Fibroblast of skin of scalp (primary cell): ENCODE results near the gene LHX4.

Experiments
- DNase-seq: peaks from one replicate; pipeline ENCODE4 v3.0.0-alpha.2; 2013

The LHX4 gene

GRCh38 chr1:180228648-180229482, 1.2 kb upstream of the LHX4 start:
- DNase-seq, result no peak

- no peak for DNase-seq
Measured at GRCh38 chr1:180230416-180230790, 339 bp downstream of the LHX4 start.

- DNase-seq, result peak; percentile 79
Measured at GRCh38 chr1:180230791-180231505, 884 bp downstream of the LHX4 start.

- peak; percentile 34 for DNase-seq
Measured at GRCh38 chr1:180231506-180231921, 1.4 kb downstream of the LHX4 start.

- DNase-seq, result no peak
Measured at GRCh38 chr1:180231936-180232335, 1.9 kb downstream of the LHX4 start.

GRCh38 chr1:180232521-180233043, 2.5 kb downstream of the LHX4 start:
- no peak for DNase-seq

- no peak for DNase-seq
Measured at GRCh38 chr1:180233191-180234011, 3.3 kb downstream of the LHX4 start.

- DNase-seq, result no peak
Measured at GRCh38 chr1:180234369-180235076, 4.5 kb downstream of the LHX4 start.

- no peak for DNase-seq
Measured at GRCh38 chr1:180235077-180235501, 5.0 kb downstream of the LHX4 start.

GRCh38 chr1:180235502-180236239, 5.6 kb downstream of the LHX4 start:
- DNase-seq, result no peak

- DNase-seq, result no peak
Measured at GRCh38 chr1:180236698-180237509, 6.8 kb downstream of the LHX4 start.

- DNase-seq, result no peak
Measured at GRCh38 chr1:180237869-180238476, 7.9 kb downstream of the LHX4 start.

- DNase-seq, result no peak
Measured at GRCh38 chr1:180238675-180239074, 8.6 kb downstream of the LHX4 start.

- no peak for DNase-seq
Measured at GRCh38 chr1:180239145-180240096, 9.4 kb downstream of the LHX4 start.

- no peak for DNase-seq
Measured at GRCh38 chr1:180241716-180242544, 11.9 kb downstream of the LHX4 start.

GRCh38 chr1:180243517-180244221, 13.6 kb downstream of the LHX4 start:
- DNase-seq, result no peak

- no peak for DNase-seq
Measured at GRCh38 chr1:180244840-180245239, 14.8 kb downstream of the LHX4 start.
